Liver (tissue), 9 donors: ENCODE measurements around the gene WASF2. TPM values are rescaled to one million over a fixed set of nuclear protein-coding genes. Genes with fewer than 3 reads are reported as not detected.

Source experiments
- DNase-seq: peaks from one replicate; pipeline ENCODE4 v3.0.0-alpha.2; 2017; ENCODE audit warnings: low spot score
- H3K27ac ChIP-seq, 2 donors: one replicate each; pipeline ENCODE4 v1.7.0; 2013; ENCODE audit warnings: inconsistent platforms in 2 of 2, low read length in 2 of 2, control low read depth in 1 of 2, low read depth in 1 of 2, mild to moderate bottlenecking in 1 of 2
- H3K27me3 ChIP-seq, 4 donors: one replicate each; pipeline versions ENCODE4 v1.6.1 to v1.7.0; 2013; ENCODE audit warnings: low read length in 3 of 4, inconsistent platforms in 1 of 4, mild to moderate bottlenecking in 1 of 4, moderate library complexity in 1 of 4; ENCODE audit not compliant: control insufficient read depth in 4 of 4, insufficient read depth in 4 of 4
- H3K36me3 ChIP-seq, 4 donors: one replicate each; pipeline versions ENCODE4 v1.6.1 to v1.7.0; 2013; ENCODE audit warnings: low read length in 3 of 4, mild to moderate bottlenecking in 3 of 4, low read depth in 1 of 4, moderate library complexity in 1 of 4; ENCODE audit not compliant: control insufficient read depth in 4 of 4, insufficient read depth in 3 of 4
- H3K4me1 ChIP-seq, 4 donors: one replicate each; pipeline versions ENCODE4 v1.6.1 to v1.7.0; 2013; ENCODE audit warnings: low read length in 3 of 4, mild to moderate bottlenecking in 3 of 4, moderate library complexity in 1 of 4; ENCODE audit not compliant: control insufficient read depth in 4 of 4, insufficient read depth in 4 of 4
- H3K4me3 ChIP-seq, 3 donors: one replicate each; pipeline versions ENCODE4 v1.6.1 to v1.7.0; 2013; ENCODE audit warnings: low read length in 3 of 3, control low read depth in 1 of 3, low read depth in 1 of 3, mild to moderate bottlenecking in 1 of 3
- H3K9ac ChIP-seq, 2 donors: one replicate each; pipeline ENCODE4 v1.7.0; 2013; ENCODE audit warnings: low read length in 2 of 2, mild to moderate bottlenecking in 2 of 2, moderate library complexity in 2 of 2, control low read depth in 1 of 2, low read depth in 1 of 2
- H3K9me3 ChIP-seq, 4 donors: one replicate each; pipeline versions ENCODE4 v1.6.1 to v1.7.0; 2013; ENCODE audit warnings: low read length in 3 of 4; ENCODE audit not compliant: control insufficient read depth in 4 of 4
- EGR1 ChIP-seq, 2 donors: IDR thresholded peaks; 2 replicates each; pipeline ENCODE4 v1.6.1; 2016 to 2018; ENCODE audit warnings: antibody characterized with exemption in 2 of 2, low read depth in 2 of 2
- FOXA1 ChIP-seq: IDR thresholded peaks from 2 replicates; pipeline ENCODE4 v1.6.1; 2016; ENCODE audit warnings: antibody characterized with exemption
- FOXA2 ChIP-seq: IDR thresholded peaks from 2 replicates; pipeline ENCODE4 v1.6.1; 2016; ENCODE audit warnings: antibody characterized with exemption
- GABPA ChIP-seq, 2 donors: IDR thresholded peaks in 1 of 2; conservative IDR thresholded peaks in 1 of 2; 2 replicates each; pipeline ENCODE4 v1.6.1; 2016; ENCODE audit warnings: antibody characterized with exemption in 2 of 2, mild to moderate bottlenecking in 1 of 2, moderate library complexity in 1 of 2
- HNF4A ChIP-seq, 2 donors: conservative IDR thresholded peaks; 2 replicates each; pipeline ENCODE4 v1.6.1; 2016; ENCODE audit warnings: antibody characterized with exemption in 2 of 2, mild to moderate bottlenecking in 2 of 2
- HNF4G ChIP-seq: IDR thresholded peaks from 2 replicates; pipeline ENCODE4 v1.6.1; 2016; ENCODE audit warnings: antibody characterized with exemption
- JUND ChIP-seq, 2 donors: IDR thresholded peaks; 2 replicates each; pipeline ENCODE4 v1.6.1; 2016; ENCODE audit warnings: antibody characterized with exemption in 2 of 2
- NR2F2 ChIP-seq: IDR thresholded peaks from 2 replicates; pipeline ENCODE4 v1.6.1; 2016; ENCODE audit warnings: antibody characterized with exemption
- RAD21 ChIP-seq, 2 donors: IDR thresholded peaks; 2 replicates each; pipeline ENCODE4 v1.6.1; 2016; ENCODE audit warnings: antibody characterized with exemption in 2 of 2, mild to moderate bottlenecking in 2 of 2
- RXRA ChIP-seq, 2 donors: IDR thresholded peaks; 2 replicates each; pipeline ENCODE4 v1.6.1; 2017 to 2018; ENCODE audit warnings: antibody characterized with exemption in 2 of 2, mild to moderate bottlenecking in 1 of 2
- SP1 ChIP-seq: IDR thresholded peaks from 2 replicates; pipeline ENCODE4 v1.6.1; 2018; ENCODE audit warnings: antibody characterized with exemption, mild to moderate bottlenecking
- TAF1 ChIP-seq: conservative IDR thresholded peaks from 2 replicates; pipeline ENCODE4 v1.6.1; 2016; ENCODE audit warnings: antibody characterized with exemption, mild to moderate bottlenecking
- YY1 ChIP-seq: IDR thresholded peaks from 2 replicates; pipeline ENCODE4 v1.6.1; 2016; ENCODE audit warnings: antibody characterized with exemption, mild to moderate bottlenecking
- WGBS: extraction: QIAGEN DNeasy Blood & Tissue Kit; methylation state at CpG from one replicate; pipeline ENCODE4 v1.1.7; 2013; 5-methylcytosine and 5-hydroxymethylcytosine counted together
- polyA plus RNA-seq, 2 donors: library from polyadenylated mRNA; stranded (reverse) in 1 of 2; unstranded in 1 of 2; fragments of 200-250 nt in 1 of 2; fragments of >200 nt in 1 of 2; fragmentation: Nextera tagmentation in 1 of 2; extraction: Ambion mirVana in 1 of 2; gene quantifications; one replicate each; pipeline versions ENCODE4 v1.2.1 to v1.2.3, GENCODE V29; 2013 to 2015
- total RNA-seq, 2 donors: library from RNA; depleted of rRNA; stranded (reverse); fragments of >200 nt; gene quantifications; one replicate each; pipeline ENCODE4 v1.2.3, GENCODE V29; 2014
- TF ChIP-seq, protein P1 (sequence below): fragments of 150-350 bp; IDR thresholded peaks from 2 replicates; pipeline ENCODE4 v1.5.1; 2017; ENCODE audit warnings: improper control_type of control experiment, low read depth, low read length; ENCODE audit not compliant: missing input control
- TF ChIP-seq, protein P2 (sequence below): IDR thresholded peaks from 2 replicates; pipeline ENCODE4 v1.6.1; 2016; ENCODE audit warnings: antibody characterized with exemption, mild to moderate bottlenecking
- TF ChIP-seq, protein P3 (sequence below): IDR thresholded peaks from 2 replicates; pipeline ENCODE4 v1.6.1; 2016; ENCODE audit warnings: antibody characterized with exemption
- TF ChIP-seq, protein P4 (sequence below): IDR thresholded peaks from 2 replicates; pipeline ENCODE4 v1.6.1; 2016; ENCODE audit warnings: antibody characterized with exemption
- TF ChIP-seq, protein P5 (sequence below): IDR thresholded peaks from 2 replicates; pipeline ENCODE4 v1.6.1; 2016; ENCODE audit warnings: antibody characterized with exemption
- donor health status: healthy.
- donor health status: healthy.
- donor health status: healthy.
- donor health status: healthy.
- donor health status: healthy.

WASF2 gene
- total and polyA plus RNA-seq, 4 donors, result 11.6 to 37.7 (median 18.7) TPM

DNA sequence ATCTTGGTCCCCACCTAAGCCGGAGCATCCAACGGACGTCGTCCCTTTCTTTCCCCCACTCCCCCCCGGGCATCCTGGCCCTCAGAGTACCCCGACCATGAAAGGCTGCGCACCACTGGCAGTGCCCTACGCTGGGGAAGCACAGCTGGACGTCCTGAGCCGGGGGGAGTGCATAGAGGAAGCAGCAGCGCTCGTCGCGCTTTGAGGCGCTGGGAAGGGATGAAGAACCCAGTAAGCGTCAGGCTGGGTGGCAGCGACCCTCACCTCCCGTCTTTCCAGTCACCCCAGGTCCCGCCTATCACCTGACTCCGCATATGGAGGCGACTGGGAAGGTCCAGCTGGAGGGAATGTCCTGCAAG is 128.9 kb downstream of the WASF2 start (continued):
- TF ChIP-seq, protein P1, sequence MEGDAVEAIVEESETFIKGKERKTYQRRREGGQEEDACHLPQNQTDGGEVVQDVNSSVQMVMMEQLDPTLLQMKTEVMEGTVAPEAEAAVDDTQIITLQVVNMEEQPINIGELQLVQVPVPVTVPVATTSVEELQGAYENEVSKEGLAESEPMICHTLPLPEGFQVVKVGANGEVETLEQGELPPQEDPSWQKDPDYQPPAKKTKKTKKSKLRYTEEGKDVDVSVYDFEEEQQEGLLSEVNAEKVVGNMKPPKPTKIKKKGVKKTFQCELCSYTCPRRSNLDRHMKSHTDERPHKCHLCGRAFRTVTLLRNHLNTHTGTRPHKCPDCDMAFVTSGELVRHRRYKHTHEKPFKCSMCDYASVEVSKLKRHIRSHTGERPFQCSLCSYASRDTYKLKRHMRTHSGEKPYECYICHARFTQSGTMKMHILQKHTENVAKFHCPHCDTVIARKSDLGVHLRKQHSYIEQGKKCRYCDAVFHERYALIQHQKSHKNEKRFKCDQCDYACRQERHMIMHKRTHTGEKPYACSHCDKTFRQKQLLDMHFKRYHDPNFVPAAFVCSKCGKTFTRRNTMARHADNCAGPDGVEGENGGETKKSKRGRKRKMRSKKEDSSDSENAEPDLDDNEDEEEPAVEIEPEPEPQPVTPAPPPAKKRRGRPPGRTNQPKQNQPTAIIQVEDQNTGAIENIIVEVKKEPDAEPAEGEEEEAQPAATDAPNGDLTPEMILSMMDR, result no peak
- no peak for TF ChIP-seq FOXA2
- TF ChIP-seq RAD21 (IDR thresholded peaks at IDR 0.05), result no peak
- TF ChIP-seq RXRA (IDR thresholded peaks at IDR 0.05), result no peak
- TF ChIP-seq SP1, result no peak

DNA sequence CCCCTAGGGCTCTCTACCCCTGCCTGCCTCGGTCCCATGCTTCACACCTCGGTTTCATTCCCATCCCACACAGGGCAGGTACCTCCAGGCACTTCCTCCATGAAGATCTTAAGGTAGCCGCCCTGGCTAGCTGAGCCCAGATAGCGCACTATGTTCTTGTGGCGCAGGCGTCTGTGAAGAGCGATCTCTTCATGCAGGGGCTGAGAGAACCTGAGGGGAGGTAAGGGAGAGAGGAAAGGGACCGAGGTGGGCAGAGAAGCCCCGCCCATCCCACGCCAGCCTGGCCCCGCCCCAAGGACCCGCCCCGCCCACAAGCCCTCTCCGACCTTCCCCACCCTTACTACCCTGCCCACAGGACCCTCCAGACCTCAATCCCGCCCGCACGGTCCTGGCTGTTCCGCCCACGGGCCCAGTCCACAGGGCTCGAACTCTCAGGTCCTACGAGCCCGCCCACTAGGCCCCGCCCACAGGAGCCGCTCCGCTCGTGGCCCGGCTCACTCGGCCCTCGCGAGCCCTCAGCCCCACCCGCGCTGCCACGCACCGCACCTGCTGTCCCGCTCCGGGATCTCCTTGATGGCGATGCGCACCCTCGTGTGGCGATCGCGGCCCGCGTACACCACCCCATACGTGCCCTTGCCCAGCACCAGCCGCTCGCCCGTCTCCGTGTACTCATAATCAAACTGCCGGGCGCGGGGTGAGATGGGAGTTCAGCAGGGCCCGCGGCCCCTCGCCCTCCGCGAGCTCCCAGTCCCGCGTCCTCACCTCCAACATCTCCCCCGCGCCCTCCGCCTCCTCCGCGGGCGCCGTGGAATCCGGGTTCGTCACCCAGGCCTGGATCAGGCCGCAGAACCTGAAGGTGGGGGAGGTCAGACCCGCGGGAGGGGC is 129.6 kb downstream of the WASF2 start:
- 38% methylated on average over 71 of the region's 71 CpGs for WGBS
- Histone ChIP-seq H3K9me3 (no peaks in the 10 kb centered on the region), H3K4me3 (peak overlapping the region in 1 of 3 donors; percentile 11), H3K27me3 (no peaks in the 10 kb centered on the region), H3K27ac (no peak overlapping the region), H3K9ac (no peak overlapping the region), H3K4me1 (peaks cover 0 to 18% (median 11%) of the 10 kb centered on the region in 4 donors), H3K36me3 (no peaks in the 10 kb centered on the region)
- TF ChIP-seq JUND (IDR thresholded peaks at IDR 0.05) (no peak), HNF4G (no peak), FOXA2 (no peak), SP1 (no peak), RXRA (IDR thresholded peaks at IDR 0.05) (no peak), EGR1 (IDR thresholded peaks at IDR 0.05; ENCODE audit: low read depth in 2 of 2) (no peak), RAD21 (IDR thresholded peaks at IDR 0.05) (no peak), YY1 (no peak), GABPA (IDR thresholded peaks at IDR 0.05 in 1 of 2, conservative IDR thresholded peaks at IDR 0.05 in 1 of 2) (no peak), NR2F2 (no peak), TAF1 (no peak), FOXA1 (no peak), HNF4A (conservative IDR thresholded peaks at IDR 0.05) (no peak)
- TF ChIP-seq, protein P1, result no peak
- TF ChIP-seq, protein P2, sequence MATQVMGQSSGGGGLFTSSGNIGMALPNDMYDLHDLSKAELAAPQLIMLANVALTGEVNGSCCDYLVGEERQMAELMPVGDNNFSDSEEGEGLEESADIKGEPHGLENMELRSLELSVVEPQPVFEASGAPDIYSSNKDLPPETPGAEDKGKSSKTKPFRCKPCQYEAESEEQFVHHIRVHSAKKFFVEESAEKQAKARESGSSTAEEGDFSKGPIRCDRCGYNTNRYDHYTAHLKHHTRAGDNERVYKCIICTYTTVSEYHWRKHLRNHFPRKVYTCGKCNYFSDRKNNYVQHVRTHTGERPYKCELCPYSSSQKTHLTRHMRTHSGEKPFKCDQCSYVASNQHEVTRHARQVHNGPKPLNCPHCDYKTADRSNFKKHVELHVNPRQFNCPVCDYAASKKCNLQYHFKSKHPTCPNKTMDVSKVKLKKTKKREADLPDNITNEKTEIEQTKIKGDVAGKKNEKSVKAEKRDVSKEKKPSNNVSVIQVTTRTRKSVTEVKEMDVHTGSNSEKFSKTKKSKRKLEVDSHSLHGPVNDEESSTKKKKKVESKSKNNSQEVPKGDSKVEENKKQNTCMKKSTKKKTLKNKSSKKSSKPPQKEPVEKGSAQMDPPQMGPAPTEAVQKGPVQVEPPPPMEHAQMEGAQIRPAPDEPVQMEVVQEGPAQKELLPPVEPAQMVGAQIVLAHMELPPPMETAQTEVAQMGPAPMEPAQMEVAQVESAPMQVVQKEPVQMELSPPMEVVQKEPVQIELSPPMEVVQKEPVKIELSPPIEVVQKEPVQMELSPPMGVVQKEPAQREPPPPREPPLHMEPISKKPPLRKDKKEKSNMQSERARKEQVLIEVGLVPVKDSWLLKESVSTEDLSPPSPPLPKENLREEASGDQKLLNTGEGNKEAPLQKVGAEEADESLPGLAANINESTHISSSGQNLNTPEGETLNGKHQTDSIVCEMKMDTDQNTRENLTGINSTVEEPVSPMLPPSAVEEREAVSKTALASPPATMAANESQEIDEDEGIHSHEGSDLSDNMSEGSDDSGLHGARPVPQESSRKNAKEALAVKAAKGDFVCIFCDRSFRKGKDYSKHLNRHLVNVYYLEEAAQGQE, result no peak
- TF ChIP-seq, protein P3, sequence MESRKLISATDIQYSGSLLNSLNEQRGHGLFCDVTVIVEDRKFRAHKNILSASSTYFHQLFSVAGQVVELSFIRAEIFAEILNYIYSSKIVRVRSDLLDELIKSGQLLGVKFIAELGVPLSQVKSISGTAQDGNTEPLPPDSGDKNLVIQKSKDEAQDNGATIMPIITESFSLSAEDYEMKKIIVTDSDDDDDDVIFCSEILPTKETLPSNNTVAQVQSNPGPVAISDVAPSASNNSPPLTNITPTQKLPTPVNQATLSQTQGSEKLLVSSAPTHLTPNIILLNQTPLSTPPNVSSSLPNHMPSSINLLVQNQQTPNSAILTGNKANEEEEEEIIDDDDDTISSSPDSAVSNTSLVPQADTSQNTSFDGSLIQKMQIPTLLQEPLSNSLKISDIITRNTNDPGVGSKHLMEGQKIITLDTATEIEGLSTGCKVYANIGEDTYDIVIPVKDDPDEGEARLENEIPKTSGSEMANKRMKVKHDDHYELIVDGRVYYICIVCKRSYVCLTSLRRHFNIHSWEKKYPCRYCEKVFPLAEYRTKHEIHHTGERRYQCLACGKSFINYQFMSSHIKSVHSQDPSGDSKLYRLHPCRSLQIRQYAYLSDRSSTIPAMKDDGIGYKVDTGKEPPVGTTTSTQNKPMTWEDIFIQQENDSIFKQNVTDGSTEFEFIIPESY, result no peak
- TF ChIP-seq, protein P4, sequence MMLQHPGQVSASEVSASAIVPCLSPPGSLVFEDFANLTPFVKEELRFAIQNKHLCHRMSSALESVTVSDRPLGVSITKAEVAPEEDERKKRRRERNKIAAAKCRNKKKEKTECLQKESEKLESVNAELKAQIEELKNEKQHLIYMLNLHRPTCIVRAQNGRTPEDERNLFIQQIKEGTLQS, result no peak
- TF ChIP-seq, protein P5, sequence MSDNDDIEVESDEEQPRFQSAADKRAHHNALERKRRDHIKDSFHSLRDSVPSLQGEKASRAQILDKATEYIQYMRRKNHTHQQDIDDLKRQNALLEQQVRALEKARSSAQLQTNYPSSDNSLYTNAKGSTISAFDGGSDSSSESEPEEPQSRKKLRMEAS, result no peak
- DNase-seq, result no peak
